Testis (tissue), 3 donors: ENCODE data around the gene GSN. TPM values are rescaled to one million over a fixed set of nuclear protein-coding genes. Genes with fewer than 3 reads are reported as not detected.
A peak's percentile ranks its signal among the peaks of the same experiment; 100 is the strongest.

ENCODE experiments used
- DNase-seq: peaks from one replicate; pipeline ENCODE4 v3.0.0-alpha.2; 2019
- H3K27ac ChIP-seq, 2 donors: fragments of 200-600 bp; sonication (generic); one replicate each; pipeline ENCODE4 v1.5.1; 2019
- H3K27me3 ChIP-seq: fragments of 200-600 bp; sonication (generic); one replicate; pipeline ENCODE4 v1.5.1; 2019
- H3K36me3 ChIP-seq: fragments of 200-600 bp; sonication (generic); one replicate; pipeline ENCODE4 v1.5.1; 2017; ENCODE audit warnings: low read depth; ENCODE audit errors: missing control alignments
- H3K4me1 ChIP-seq: fragments of 200-600 bp; sonication (generic); one replicate; pipeline ENCODE4 v1.5.1; 2019
- H3K4me3 ChIP-seq, 2 donors: fragments of 200-600 bp; sonication (generic); one replicate each; pipeline ENCODE4 v1.5.1; 2017 to 2019
- H3K9me3 ChIP-seq: fragments of 200-600 bp; sonication (generic); one replicate; pipeline ENCODE4 v1.5.1; 2017
- POLR2A ChIP-seq: fragments of 450-650 bp; IDR thresholded peaks from one replicate; pipeline ENCODE4 v1.6.1; 2017; ENCODE audit warnings: antibody characterized with exemption, mild to moderate bottlenecking, moderate library complexity
- WGBS, 2 donors: methylation state at CpG; one replicate each; pipeline ENCODE4 v1.1.5; 2018; 5-methylcytosine and 5-hydroxymethylcytosine counted together
- intact Hi-C: fragments of 100-400 bp; cut with DNase I; formaldehyde crosslinking; loops from one replicate; pipeline ENCODE4 v1.15.1; 2023; ENCODE audit warnings: low total_unique reads
- polyA plus RNA-seq: library from polyadenylated mRNA; stranded (reverse); fragments of 350-450 nt; fragmentation: Illumina TruSeq; extraction: RNeasy Lipid Tissue Mini Kit (QIAGEN cat#74804); gene quantifications from one replicate; pipeline ENCODE4 v1.2.3, GENCODE V29; 2014; ENCODE audit warnings: low read depth, low replicate concordance; ENCODE audit not compliant: insufficient read depth
- total RNA-seq, 2 donors: library from RNA; depleted of rRNA; stranded (reverse); fragments of >200 nt; gene quantifications; one replicate each; pipeline ENCODE4 v1.2.3, GENCODE V29; 2016
- TF ChIP-seq, protein P1 (sequence below), 3 experiments: fragments of 450-650 bp in 2 of 3; fragments of 200-600 bp in 1 of 3; sonication (generic) in 1 of 3; IDR thresholded peaks; one replicate each; pipeline ENCODE4 v1.5.1; 2016 to 2019; ENCODE audit warnings: antibody characterized with exemption in 3 of 3, mild to moderate bottlenecking in 2 of 3, moderate library complexity in 1 of 3

Gene GSN
- total and polyA plus RNA-seq, 3 donors from 2014 or later: 206 to 392 (median 356) TPM

DNA sequence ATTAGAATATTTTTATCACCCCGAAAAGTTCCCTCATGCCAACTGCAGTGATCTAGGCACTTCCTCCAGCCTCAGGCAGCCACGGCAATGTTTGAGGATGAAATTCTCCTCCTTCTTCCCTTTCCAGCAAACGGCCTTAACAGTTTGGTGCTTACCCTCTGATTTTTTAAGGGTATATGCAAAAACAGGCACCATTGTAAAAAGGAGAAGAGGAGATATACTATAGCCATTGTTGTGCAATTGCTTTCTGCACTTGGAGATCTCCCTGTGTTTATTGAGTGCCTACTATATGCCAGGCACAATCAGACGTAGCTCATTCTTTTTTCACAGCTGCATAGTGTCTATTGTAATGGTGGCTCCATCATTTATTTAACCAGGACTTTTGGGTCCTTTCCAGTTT is 29.4 kb downstream of the GSN start:
- 52 to 63% methylated on average over 4 of the region's 4 CpGs for WGBS, 2 donors
- H3K27ac ChIP-seq: peak overlapping the region in 1 of 2 donors; percentile 87
- no peaks in the 10 kb centered on the region for H3K27me3 ChIP-seq
- H3K4me1 ChIP-seq: peaks cover 65% of the 10 kb centered on the region
- intact Hi-C loops: no loop called here
- H3K4me3 ChIP-seq: no peak overlapping the region
- H3K9me3 ChIP-seq: no peaks in the 10 kb centered on the region
- TF ChIP-seq, protein P1, sequence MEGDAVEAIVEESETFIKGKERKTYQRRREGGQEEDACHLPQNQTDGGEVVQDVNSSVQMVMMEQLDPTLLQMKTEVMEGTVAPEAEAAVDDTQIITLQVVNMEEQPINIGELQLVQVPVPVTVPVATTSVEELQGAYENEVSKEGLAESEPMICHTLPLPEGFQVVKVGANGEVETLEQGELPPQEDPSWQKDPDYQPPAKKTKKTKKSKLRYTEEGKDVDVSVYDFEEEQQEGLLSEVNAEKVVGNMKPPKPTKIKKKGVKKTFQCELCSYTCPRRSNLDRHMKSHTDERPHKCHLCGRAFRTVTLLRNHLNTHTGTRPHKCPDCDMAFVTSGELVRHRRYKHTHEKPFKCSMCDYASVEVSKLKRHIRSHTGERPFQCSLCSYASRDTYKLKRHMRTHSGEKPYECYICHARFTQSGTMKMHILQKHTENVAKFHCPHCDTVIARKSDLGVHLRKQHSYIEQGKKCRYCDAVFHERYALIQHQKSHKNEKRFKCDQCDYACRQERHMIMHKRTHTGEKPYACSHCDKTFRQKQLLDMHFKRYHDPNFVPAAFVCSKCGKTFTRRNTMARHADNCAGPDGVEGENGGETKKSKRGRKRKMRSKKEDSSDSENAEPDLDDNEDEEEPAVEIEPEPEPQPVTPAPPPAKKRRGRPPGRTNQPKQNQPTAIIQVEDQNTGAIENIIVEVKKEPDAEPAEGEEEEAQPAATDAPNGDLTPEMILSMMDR (IDR thresholded peaks at IDR 0.05): no peak
- no peak for TF ChIP-seq POLR2A
- H3K36me3 ChIP-seq: no peaks in the 10 kb centered on the region
- no peak for DNase-seq

DNA sequence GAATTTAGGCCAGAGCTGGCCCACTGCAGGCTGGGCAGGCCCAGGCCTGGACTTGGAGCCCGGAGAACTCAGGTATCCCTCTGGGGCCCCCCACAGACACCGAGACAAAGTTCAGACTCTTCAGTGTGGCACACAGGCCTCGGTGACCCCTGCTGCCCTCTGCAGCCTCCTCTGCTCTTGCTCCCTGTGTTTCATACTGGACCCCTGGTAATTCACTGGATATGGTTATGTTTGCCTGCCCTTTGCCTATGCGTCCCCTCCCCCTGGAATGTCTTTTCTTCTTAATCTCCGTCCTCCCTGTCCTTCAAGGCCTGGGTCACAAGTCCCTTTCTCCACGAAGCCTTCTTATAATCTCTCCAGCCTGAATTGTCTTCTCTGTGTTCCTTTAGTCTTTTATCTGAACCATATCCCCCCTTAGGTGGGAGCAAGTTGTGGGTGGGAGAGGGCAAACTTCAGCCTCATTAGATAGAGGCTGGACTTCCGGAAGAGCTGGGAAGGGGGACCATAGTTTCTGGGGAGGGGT is 30.1 kb downstream of the GSN start:
- H3K27me3 ChIP-seq: no peaks in the 10 kb centered on the region
- TF ChIP-seq, protein P1 (IDR thresholded peaks at IDR 0.05): no peak
- no peak for TF ChIP-seq POLR2A
- intact Hi-C loops: no loop called here
- no peaks in the 10 kb centered on the region for H3K9me3 ChIP-seq
- no peak for DNase-seq
- peak overlapping the region; percentile 78 to 87 for H3K27ac ChIP-seq
- H3K4me1 ChIP-seq: peaks cover 62% of the 10 kb centered on the region
- H3K4me3 ChIP-seq: no peak overlapping the region
- WGBS, 2 donors: 51 to 54% methylated on average over 7 of the region's 7 CpGs
- no peaks in the 10 kb centered on the region for H3K36me3 ChIP-seq

DNA sequence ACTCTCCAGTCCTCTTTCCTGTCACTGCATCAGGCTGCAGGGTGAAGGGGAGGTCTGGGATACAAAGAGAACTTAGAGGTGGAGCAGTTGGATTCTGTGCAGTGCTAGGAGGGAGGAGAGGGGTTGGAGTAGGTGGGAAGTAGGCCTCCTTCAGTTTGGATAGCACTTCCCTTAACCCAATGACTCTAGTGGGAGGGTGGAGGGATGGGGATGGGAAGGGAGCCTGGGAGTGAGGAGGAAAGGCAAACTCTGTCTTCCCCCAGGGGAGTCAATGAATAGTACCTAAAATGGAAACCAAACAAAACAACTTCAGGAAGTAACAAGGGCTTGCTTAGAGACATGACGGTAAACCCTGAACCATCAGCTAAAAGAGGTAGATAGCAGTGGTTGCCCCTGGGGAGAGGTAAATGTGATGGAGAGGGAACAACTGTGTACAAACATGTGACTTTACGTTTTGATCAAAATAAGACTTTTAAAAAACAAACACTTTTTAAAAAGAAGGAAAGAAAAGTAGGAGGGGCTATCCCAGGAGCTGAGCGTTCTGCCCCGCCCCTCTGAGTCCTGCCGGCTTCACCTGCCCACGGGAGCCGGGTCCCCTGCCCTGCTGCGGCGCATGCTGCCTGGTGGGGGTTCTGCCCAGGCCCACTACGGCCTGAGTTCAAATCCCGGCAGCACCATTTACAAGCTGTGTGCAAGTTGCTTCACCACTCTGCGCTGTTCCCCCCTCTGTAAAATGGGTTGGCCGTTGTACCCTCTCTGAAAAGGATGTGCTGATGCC is 30.9 kb downstream of the GSN start:
- H3K27me3 ChIP-seq: no peaks in the 10 kb centered on the region
- no peak for DNase-seq
- intact Hi-C loops: no loop called here
- H3K4me1 ChIP-seq: peaks cover 60% of the 10 kb centered on the region
- H3K27ac ChIP-seq: peak overlapping the region; percentile 78 to 87
- H3K9me3 ChIP-seq: no peaks in the 10 kb centered on the region
- no peaks in the 10 kb centered on the region for H3K36me3 ChIP-seq
- WGBS, 2 donors: 5 to 13% methylated on average over 13 of the region's 13 CpGs
- peak overlapping the region; percentile 60 to 65 for H3K4me3 ChIP-seq
- TF ChIP-seq, protein P1 (IDR thresholded peaks at IDR 0.05): no peak
- TF ChIP-seq POLR2A: no peak

DNA sequence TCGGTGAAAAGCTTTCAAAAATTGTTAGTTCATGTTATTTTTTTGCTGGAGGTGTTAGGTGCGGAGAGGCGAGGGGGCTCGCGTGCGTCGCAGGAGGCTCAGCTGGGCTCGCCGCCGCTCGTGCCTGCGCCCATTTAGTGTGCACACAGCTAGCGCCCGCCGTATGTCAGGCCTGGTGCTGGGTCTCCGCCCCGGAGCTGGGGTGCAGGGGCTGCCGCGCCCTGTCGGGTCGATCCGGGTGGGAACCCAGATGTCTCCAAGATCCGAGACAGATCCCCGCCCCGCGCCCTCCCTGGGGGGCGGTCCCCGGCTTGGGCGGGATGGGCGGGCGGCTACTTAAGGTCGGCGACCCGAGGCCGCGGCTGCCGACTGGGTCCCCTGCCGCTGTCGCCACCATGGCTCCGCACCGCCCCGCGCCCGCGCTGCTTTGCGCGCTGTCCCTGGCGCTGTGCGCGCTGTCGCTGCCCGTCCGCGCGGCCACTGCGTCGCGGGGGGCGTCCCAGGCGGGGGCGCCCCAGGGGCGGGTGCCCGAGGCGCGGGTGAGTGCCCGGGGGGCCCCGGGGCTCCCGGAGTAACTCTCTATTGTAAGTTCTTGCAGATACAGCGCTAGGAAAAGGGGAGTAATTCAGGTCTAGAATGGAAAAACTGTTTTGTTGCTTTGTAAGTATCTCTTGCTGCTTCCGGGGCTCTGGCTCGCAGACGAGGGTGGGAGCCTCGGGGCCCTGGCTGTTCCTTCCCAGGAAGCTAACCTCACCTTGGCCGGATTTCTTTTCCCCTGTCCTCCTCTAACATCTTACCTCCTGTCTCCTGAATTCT is 31.7 kb downstream of the GSN start:
- intact Hi-C loops: no loop called here
- peaks cover 52% of the 10 kb centered on the region for H3K4me1 ChIP-seq
- TF ChIP-seq, protein P1 (IDR thresholded peaks at IDR 0.05): no peak
- TF ChIP-seq POLR2A: no peak

More for the DNA sequence above, 31.7 kb downstream of the GSN start:
- no peaks in the 10 kb centered on the region for H3K27me3 ChIP-seq
- peak overlapping the region; percentile 78 to 87 for H3K27ac ChIP-seq
- no peak for DNase-seq
- peak overlapping the region; percentile 60 to 65 for H3K4me3 ChIP-seq
- H3K36me3 ChIP-seq: no peaks in the 10 kb centered on the region
- H3K9me3 ChIP-seq: no peaks in the 10 kb centered on the region
- WGBS, 2 donors: 0 to 2% methylated on average over 10 to 70 of the region's 74 CpGs
